Liver (tissue), 9 donors: ENCODE data around the gene MSI2. TPM values are rescaled to one million over a fixed set of nuclear protein-coding genes. Genes with fewer than 3 reads are reported as not detected.

Source experiments
- DNase-seq: peaks from one replicate; pipeline ENCODE4 v3.0.0-alpha.2; 2017; ENCODE audit warnings: low spot score
- H3K27ac ChIP-seq, 2 donors: one replicate each; pipeline ENCODE4 v1.7.0; 2013; ENCODE audit warnings: inconsistent platforms in 2 of 2, low read length in 2 of 2, control low read depth in 1 of 2, low read depth in 1 of 2, mild to moderate bottlenecking in 1 of 2
- H3K27me3 ChIP-seq, 4 donors: one replicate each; pipeline versions ENCODE4 v1.6.1 to v1.7.0; 2013; ENCODE audit warnings: low read length in 3 of 4, inconsistent platforms in 1 of 4, mild to moderate bottlenecking in 1 of 4, moderate library complexity in 1 of 4; ENCODE audit not compliant: control insufficient read depth in 4 of 4, insufficient read depth in 4 of 4
- H3K36me3 ChIP-seq, 4 donors: one replicate each; pipeline versions ENCODE4 v1.6.1 to v1.7.0; 2013; ENCODE audit warnings: low read length in 3 of 4, mild to moderate bottlenecking in 3 of 4, low read depth in 1 of 4, moderate library complexity in 1 of 4; ENCODE audit not compliant: control insufficient read depth in 4 of 4, insufficient read depth in 3 of 4
- H3K4me1 ChIP-seq, 4 donors: one replicate each; pipeline versions ENCODE4 v1.6.1 to v1.7.0; 2013; ENCODE audit warnings: low read length in 3 of 4, mild to moderate bottlenecking in 3 of 4, moderate library complexity in 1 of 4; ENCODE audit not compliant: control insufficient read depth in 4 of 4, insufficient read depth in 4 of 4
- H3K4me3 ChIP-seq, 3 donors: one replicate each; pipeline versions ENCODE4 v1.6.1 to v1.7.0; 2013; ENCODE audit warnings: low read length in 3 of 3, control low read depth in 1 of 3, low read depth in 1 of 3, mild to moderate bottlenecking in 1 of 3
- H3K9ac ChIP-seq, 2 donors: one replicate each; pipeline ENCODE4 v1.7.0; 2013; ENCODE audit warnings: low read length in 2 of 2, mild to moderate bottlenecking in 2 of 2, moderate library complexity in 2 of 2, control low read depth in 1 of 2, low read depth in 1 of 2
- H3K9me3 ChIP-seq, 4 donors: one replicate each; pipeline versions ENCODE4 v1.6.1 to v1.7.0; 2013; ENCODE audit warnings: low read length in 3 of 4; ENCODE audit not compliant: control insufficient read depth in 4 of 4
- EGR1 ChIP-seq, 2 donors: IDR thresholded peaks; 2 replicates each; pipeline ENCODE4 v1.6.1; 2016 to 2018; ENCODE audit warnings: antibody characterized with exemption in 2 of 2, low read depth in 2 of 2
- FOXA1 ChIP-seq: IDR thresholded peaks from 2 replicates; pipeline ENCODE4 v1.6.1; 2016; ENCODE audit warnings: antibody characterized with exemption
- FOXA2 ChIP-seq: IDR thresholded peaks from 2 replicates; pipeline ENCODE4 v1.6.1; 2016; ENCODE audit warnings: antibody characterized with exemption
- GABPA ChIP-seq, 2 donors: IDR thresholded peaks in 1 of 2; conservative IDR thresholded peaks in 1 of 2; 2 replicates each; pipeline ENCODE4 v1.6.1; 2016; ENCODE audit warnings: antibody characterized with exemption in 2 of 2, mild to moderate bottlenecking in 1 of 2, moderate library complexity in 1 of 2
- HNF4A ChIP-seq, 2 donors: conservative IDR thresholded peaks; 2 replicates each; pipeline ENCODE4 v1.6.1; 2016; ENCODE audit warnings: antibody characterized with exemption in 2 of 2, mild to moderate bottlenecking in 2 of 2
- HNF4G ChIP-seq: IDR thresholded peaks from 2 replicates; pipeline ENCODE4 v1.6.1; 2016; ENCODE audit warnings: antibody characterized with exemption
- JUND ChIP-seq, 2 donors: IDR thresholded peaks; 2 replicates each; pipeline ENCODE4 v1.6.1; 2016; ENCODE audit warnings: antibody characterized with exemption in 2 of 2
- NR2F2 ChIP-seq: IDR thresholded peaks from 2 replicates; pipeline ENCODE4 v1.6.1; 2016; ENCODE audit warnings: antibody characterized with exemption
- RAD21 ChIP-seq, 2 donors: IDR thresholded peaks; 2 replicates each; pipeline ENCODE4 v1.6.1; 2016; ENCODE audit warnings: antibody characterized with exemption in 2 of 2, mild to moderate bottlenecking in 2 of 2
- RXRA ChIP-seq, 2 donors: IDR thresholded peaks; 2 replicates each; pipeline ENCODE4 v1.6.1; 2017 to 2018; ENCODE audit warnings: antibody characterized with exemption in 2 of 2, mild to moderate bottlenecking in 1 of 2
- SP1 ChIP-seq: IDR thresholded peaks from 2 replicates; pipeline ENCODE4 v1.6.1; 2018; ENCODE audit warnings: antibody characterized with exemption, mild to moderate bottlenecking
- TAF1 ChIP-seq: conservative IDR thresholded peaks from 2 replicates; pipeline ENCODE4 v1.6.1; 2016; ENCODE audit warnings: antibody characterized with exemption, mild to moderate bottlenecking
- YY1 ChIP-seq: IDR thresholded peaks from 2 replicates; pipeline ENCODE4 v1.6.1; 2016; ENCODE audit warnings: antibody characterized with exemption, mild to moderate bottlenecking
- WGBS: extraction: QIAGEN DNeasy Blood & Tissue Kit; methylation state at CpG from one replicate; pipeline ENCODE4 v1.1.7; 2013; 5-methylcytosine and 5-hydroxymethylcytosine counted together
- polyA plus RNA-seq, 2 donors: library from polyadenylated mRNA; stranded (reverse) in 1 of 2; unstranded in 1 of 2; fragments of 200-250 nt in 1 of 2; fragments of >200 nt in 1 of 2; fragmentation: Nextera tagmentation in 1 of 2; extraction: Ambion mirVana in 1 of 2; gene quantifications; one replicate each; pipeline versions ENCODE4 v1.2.1 to v1.2.3, GENCODE V29; 2013 to 2015
- total RNA-seq, 2 donors: library from RNA; depleted of rRNA; stranded (reverse); fragments of >200 nt; gene quantifications; one replicate each; pipeline ENCODE4 v1.2.3, GENCODE V29; 2014
- TF ChIP-seq, protein P1 (sequence below): IDR thresholded peaks from 2 replicates; pipeline ENCODE4 v1.6.1; 2016; ENCODE audit warnings: antibody characterized with exemption
- TF ChIP-seq, protein P2 (sequence below): IDR thresholded peaks from 2 replicates; pipeline ENCODE4 v1.6.1; 2016; ENCODE audit warnings: antibody characterized with exemption
- TF ChIP-seq, protein P3 (sequence below): IDR thresholded peaks from 2 replicates; pipeline ENCODE4 v1.6.1; 2016; ENCODE audit warnings: antibody characterized with exemption
- TF ChIP-seq, protein P4 (sequence below): fragments of 150-350 bp; IDR thresholded peaks from 2 replicates; pipeline ENCODE4 v1.5.1; 2017; ENCODE audit warnings: improper control_type of control experiment, low read depth, low read length; ENCODE audit not compliant: missing input control
- TF ChIP-seq, protein P5 (sequence below): IDR thresholded peaks from 2 replicates; pipeline ENCODE4 v1.6.1; 2016; ENCODE audit warnings: antibody characterized with exemption, mild to moderate bottlenecking
- donor health status: healthy.
- donor health status: healthy.
- donor health status: healthy.
- donor health status: healthy.
- donor health status: healthy.

MSI2 gene
- total and polyA plus RNA-seq, 4 donors = 5.7 to 15.6 (median 9.2) TPM

DNA sequence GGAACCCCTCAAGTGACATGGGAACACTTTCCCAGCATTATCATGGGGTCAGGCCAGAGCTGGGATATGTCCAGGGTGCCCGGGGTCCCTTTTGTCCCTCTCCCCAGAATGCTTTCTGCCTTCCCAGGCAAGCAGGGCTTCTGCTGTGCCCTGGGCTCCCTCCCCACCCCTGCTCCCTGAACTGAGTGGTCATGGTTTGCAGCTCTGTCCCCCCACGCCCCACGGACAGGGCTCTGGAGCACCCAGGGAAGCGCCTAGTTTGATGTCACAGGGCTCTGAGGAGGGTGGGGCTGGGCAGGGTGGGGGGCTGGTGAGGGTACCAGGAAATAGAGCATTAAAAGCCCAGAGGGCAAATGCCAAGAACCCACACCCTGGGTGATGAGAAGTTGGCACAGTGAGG lies 396.5 kb downstream of the MSI2 start:
- Histone ChIP-seq H3K36me3 (no peaks in the 10 kb centered on the region), H3K9ac (no peak overlapping the region), H3K4me1 (no peaks in the 10 kb centered on the region), H3K27ac (no peak overlapping the region), H3K27me3 (no peaks in the 10 kb centered on the region), H3K4me3 (no peak overlapping the region), H3K9me3 (no peaks in the 10 kb centered on the region)
- DNase-seq = no peak
- TF ChIP-seq FOXA1 (no peak), HNF4A (conservative IDR thresholded peaks at IDR 0.05) (no peak)
- WGBS = 93% methylated on average over 4 of the region's 4 CpGs

DNA sequence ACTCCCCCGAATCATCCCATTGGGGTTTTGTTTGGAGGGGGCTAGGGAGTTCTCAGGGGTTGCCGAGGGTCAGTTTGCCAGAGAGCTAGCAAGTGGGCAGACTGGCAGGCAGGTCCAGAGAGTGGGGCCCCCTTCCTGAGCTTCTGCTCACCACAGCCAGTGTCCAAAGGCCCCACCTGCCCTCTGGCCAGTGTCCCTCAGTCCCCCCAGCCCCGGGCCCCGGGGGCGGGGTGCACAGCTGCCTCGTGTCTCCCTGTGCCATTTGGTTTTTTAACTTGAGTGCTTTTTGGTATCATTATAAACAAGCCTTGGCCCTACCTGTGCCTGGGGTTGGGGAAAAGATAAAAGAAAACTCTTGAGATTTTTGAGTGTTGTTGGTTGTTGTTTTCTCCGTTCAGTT lies 397.0 kb downstream of the MSI2 start:
- Histone ChIP-seq H3K27me3 (no peaks in the 10 kb centered on the region), H3K4me3 (no peak overlapping the region), H3K9me3 (no peaks in the 10 kb centered on the region), H3K9ac (no peak overlapping the region), H3K36me3 (no peaks in the 10 kb centered on the region), H3K27ac (no peak overlapping the region), H3K4me1 (no peaks in the 10 kb centered on the region)
- 88% methylated on average over 7 of the region's 7 CpGs for WGBS
- TF ChIP-seq, protein P1, sequence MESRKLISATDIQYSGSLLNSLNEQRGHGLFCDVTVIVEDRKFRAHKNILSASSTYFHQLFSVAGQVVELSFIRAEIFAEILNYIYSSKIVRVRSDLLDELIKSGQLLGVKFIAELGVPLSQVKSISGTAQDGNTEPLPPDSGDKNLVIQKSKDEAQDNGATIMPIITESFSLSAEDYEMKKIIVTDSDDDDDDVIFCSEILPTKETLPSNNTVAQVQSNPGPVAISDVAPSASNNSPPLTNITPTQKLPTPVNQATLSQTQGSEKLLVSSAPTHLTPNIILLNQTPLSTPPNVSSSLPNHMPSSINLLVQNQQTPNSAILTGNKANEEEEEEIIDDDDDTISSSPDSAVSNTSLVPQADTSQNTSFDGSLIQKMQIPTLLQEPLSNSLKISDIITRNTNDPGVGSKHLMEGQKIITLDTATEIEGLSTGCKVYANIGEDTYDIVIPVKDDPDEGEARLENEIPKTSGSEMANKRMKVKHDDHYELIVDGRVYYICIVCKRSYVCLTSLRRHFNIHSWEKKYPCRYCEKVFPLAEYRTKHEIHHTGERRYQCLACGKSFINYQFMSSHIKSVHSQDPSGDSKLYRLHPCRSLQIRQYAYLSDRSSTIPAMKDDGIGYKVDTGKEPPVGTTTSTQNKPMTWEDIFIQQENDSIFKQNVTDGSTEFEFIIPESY = no peak
- no peak for TF ChIP-seq RXRA (IDR thresholded peaks at IDR 0.05)
- TF ChIP-seq JUND (IDR thresholded peaks at IDR 0.05) = no peak
- TF ChIP-seq FOXA1 = no peak
- no peak for TF ChIP-seq HNF4G
- no peak for DNase-seq

DNA sequence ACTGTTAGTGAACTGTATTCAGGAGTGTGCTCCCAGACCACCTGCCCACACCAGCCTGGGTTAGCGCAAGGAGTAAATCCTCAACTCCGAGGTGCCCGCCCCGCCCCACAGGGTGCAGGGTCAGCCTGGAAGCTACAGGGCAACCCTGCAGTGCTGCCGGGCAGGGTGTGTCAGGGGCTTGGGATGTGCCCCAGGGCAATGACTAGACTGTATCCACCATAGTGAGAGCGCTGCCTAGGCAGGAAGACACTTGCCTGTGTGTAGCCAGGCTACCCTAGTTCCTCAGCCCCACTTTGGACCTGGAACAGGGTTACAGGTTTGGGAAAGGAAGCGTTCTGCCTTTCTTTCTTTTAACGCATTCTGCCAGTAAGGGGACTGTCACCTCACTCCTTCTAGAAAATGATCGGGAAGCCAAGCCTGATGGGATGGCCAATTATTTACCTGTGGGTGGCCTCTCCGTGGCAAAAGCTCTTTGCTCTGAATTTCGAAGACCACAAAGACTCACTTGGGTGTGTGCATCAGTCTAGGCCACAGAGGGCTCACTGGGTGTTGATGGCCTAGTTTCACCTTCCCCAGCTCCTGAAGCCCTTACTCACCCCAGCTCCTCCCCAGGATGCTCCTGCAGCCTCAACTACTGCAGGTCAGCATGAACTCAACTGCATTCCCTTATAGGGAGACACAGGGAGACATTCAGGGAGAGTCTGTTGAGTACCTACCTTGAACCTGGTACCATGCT lies 397.9 kb downstream of the MSI2 start:
- DNase-seq = no peak
- Histone ChIP-seq H3K27me3 (no peaks in the 10 kb centered on the region), H3K27ac (no peak overlapping the region), H3K9me3 (no peaks in the 10 kb centered on the region), H3K9ac (no peak overlapping the region), H3K4me1 (no peaks in the 10 kb centered on the region), H3K36me3 (no peaks in the 10 kb centered on the region), H3K4me3 (no peak overlapping the region)
- 97% methylated on average over 11 of the region's 11 CpGs for WGBS
- TF ChIP-seq, protein P1 = no peak
- TF ChIP-seq SP1 = no peak
- TF ChIP-seq FOXA2 = no peak
- TF ChIP-seq EGR1 (IDR thresholded peaks at IDR 0.05; ENCODE audit: low read depth in 2 of 2) = no peak
- no peak for TF ChIP-seq NR2F2
- no peak for TF ChIP-seq JUND (IDR thresholded peaks at IDR 0.05)
- TF ChIP-seq RAD21 (IDR thresholded peaks at IDR 0.05) = no peak
- TF ChIP-seq, protein P2, sequence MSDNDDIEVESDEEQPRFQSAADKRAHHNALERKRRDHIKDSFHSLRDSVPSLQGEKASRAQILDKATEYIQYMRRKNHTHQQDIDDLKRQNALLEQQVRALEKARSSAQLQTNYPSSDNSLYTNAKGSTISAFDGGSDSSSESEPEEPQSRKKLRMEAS = no peak
- TF ChIP-seq TAF1 = no peak
- TF ChIP-seq YY1 = no peak
- TF ChIP-seq HNF4G = no peak
- TF ChIP-seq, protein P3, sequence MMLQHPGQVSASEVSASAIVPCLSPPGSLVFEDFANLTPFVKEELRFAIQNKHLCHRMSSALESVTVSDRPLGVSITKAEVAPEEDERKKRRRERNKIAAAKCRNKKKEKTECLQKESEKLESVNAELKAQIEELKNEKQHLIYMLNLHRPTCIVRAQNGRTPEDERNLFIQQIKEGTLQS = no peak
- TF ChIP-seq, protein P4, sequence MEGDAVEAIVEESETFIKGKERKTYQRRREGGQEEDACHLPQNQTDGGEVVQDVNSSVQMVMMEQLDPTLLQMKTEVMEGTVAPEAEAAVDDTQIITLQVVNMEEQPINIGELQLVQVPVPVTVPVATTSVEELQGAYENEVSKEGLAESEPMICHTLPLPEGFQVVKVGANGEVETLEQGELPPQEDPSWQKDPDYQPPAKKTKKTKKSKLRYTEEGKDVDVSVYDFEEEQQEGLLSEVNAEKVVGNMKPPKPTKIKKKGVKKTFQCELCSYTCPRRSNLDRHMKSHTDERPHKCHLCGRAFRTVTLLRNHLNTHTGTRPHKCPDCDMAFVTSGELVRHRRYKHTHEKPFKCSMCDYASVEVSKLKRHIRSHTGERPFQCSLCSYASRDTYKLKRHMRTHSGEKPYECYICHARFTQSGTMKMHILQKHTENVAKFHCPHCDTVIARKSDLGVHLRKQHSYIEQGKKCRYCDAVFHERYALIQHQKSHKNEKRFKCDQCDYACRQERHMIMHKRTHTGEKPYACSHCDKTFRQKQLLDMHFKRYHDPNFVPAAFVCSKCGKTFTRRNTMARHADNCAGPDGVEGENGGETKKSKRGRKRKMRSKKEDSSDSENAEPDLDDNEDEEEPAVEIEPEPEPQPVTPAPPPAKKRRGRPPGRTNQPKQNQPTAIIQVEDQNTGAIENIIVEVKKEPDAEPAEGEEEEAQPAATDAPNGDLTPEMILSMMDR = no peak
- no peak for TF ChIP-seq RXRA (IDR thresholded peaks at IDR 0.05)
- TF ChIP-seq HNF4A (conservative IDR thresholded peaks at IDR 0.05) = no peak
- TF ChIP-seq GABPA (IDR thresholded peaks at IDR 0.05 in 1 of 2, conservative IDR thresholded peaks at IDR 0.05 in 1 of 2) = no peak
- TF ChIP-seq FOXA1 = no peak
- TF ChIP-seq, protein P5, sequence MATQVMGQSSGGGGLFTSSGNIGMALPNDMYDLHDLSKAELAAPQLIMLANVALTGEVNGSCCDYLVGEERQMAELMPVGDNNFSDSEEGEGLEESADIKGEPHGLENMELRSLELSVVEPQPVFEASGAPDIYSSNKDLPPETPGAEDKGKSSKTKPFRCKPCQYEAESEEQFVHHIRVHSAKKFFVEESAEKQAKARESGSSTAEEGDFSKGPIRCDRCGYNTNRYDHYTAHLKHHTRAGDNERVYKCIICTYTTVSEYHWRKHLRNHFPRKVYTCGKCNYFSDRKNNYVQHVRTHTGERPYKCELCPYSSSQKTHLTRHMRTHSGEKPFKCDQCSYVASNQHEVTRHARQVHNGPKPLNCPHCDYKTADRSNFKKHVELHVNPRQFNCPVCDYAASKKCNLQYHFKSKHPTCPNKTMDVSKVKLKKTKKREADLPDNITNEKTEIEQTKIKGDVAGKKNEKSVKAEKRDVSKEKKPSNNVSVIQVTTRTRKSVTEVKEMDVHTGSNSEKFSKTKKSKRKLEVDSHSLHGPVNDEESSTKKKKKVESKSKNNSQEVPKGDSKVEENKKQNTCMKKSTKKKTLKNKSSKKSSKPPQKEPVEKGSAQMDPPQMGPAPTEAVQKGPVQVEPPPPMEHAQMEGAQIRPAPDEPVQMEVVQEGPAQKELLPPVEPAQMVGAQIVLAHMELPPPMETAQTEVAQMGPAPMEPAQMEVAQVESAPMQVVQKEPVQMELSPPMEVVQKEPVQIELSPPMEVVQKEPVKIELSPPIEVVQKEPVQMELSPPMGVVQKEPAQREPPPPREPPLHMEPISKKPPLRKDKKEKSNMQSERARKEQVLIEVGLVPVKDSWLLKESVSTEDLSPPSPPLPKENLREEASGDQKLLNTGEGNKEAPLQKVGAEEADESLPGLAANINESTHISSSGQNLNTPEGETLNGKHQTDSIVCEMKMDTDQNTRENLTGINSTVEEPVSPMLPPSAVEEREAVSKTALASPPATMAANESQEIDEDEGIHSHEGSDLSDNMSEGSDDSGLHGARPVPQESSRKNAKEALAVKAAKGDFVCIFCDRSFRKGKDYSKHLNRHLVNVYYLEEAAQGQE = no peak
